GF-D8 (cell line): ENCODE measurements around the gene TSFM.
A peak's percentile ranks its signal among the peaks of the same experiment; 100 is the strongest.

Source experiments
- DNase-seq: peaks from one replicate; lab custom pipeline; 2025; lab: John Stamatoyannopoulos, UW

Gene TSFM

GRCh38 chr12:57782608-57783465 lies at the start of gene TSFM:
Gene TSFM, plus strand, starts transcription at chr12:57782787. Its CDS starts 15 bp downstream, at chr12:57782802.
- DNase-seq: peak; percentile 64

GRCh38 chr12:57733928-57734327 lies 48.7 kb upstream of the TSFM start:
- DNase-seq: no peak

GRCh38 chr12:57734591-57734990 lies 48.0 kb upstream of the TSFM start:
- DNase-seq: no peak

- no peak for DNase-seq
Measured at GRCh38 chr12:57735198-57735855, 47.3 kb upstream of the TSFM start.

GRCh38 chr12:57735952-57736740 lies 46.4 kb upstream of the TSFM start:
- DNase-seq: no peak

- DNase-seq: no peak
Measured at GRCh38 chr12:57736741-57737466, 45.7 kb upstream of the TSFM start.

GRCh38 chr12:57737467-57738460 lies 44.8 kb upstream of the TSFM start:
- DNase-seq: no peak

GRCh38 chr12:57738661-57739237 lies 43.8 kb upstream of the TSFM start, which contains the start of gene AGAP2:
Gene AGAP2, minus strand, starts transcription at chr12:57738742. Its CDS starts 496 bp downstream, at chr12:57738246.
- no peak for DNase-seq

- DNase-seq: no peak
Measured at GRCh38 chr12:57739387-57739786, 43.2 kb upstream of the TSFM start.

- DNase-seq: no peak
Measured at GRCh38 chr12:57739914-57740538, 42.6 kb upstream of the TSFM start.

GRCh38 chr12:57740656-57741412 lies 41.8 kb upstream of the TSFM start:
- DNase-seq: peak; percentile 76

- DNase-seq: no peak
Measured at GRCh38 chr12:57741413-57741789, 41.2 kb upstream of the TSFM start.

- peak; percentile 48 for DNase-seq
Measured at GRCh38 chr12:57741844-57742738, 40.5 kb upstream of the TSFM start.

- no peak for DNase-seq
Measured at GRCh38 chr12:57743769-57744168, 38.8 kb upstream of the TSFM start.

GRCh38 chr12:57744194-57744776 lies 38.3 kb upstream of the TSFM start:
- DNase-seq: peak; percentile 63

GRCh38 chr12:57744777-57745484 lies 37.7 kb upstream of the TSFM start, which contains the start of gene TSPAN31:
Gene TSPAN31, plus strand, starts transcription at chr12:57745039. Its CDS starts 116 bp downstream, at chr12:57745155.
- DNase-seq: peak; percentile 96

- no peak for DNase-seq
Measured at GRCh38 chr12:57745485-57745881, 37.1 kb upstream of the TSFM start.
